ENCODE results near the gene AARS2. TPM values are rescaled to one million over a fixed set of nuclear protein-coding genes. Genes with fewer than 3 reads are reported as not detected.

Gene AARS2
- total and polyA plus RNA-seq, 12 donors, result 4.7 to 10.9 (median 8.3) TPM

GRCh38 chr6:44258921-44259320, 54.2 kb downstream of the AARS2 start:
- H3K27ac ChIP-seq, result no peak overlapping the region
- no peaks in the 10 kb centered on the region for H3K9me3 ChIP-seq
- intact Hi-C loops (cut with DNase I), result loop anchor here in 4 of 10 donors (5.0 to 10.0 kb wide), 3 partner anchors 87 to 164 kb away; no protein-coding TSS in a partner anchor
- H3K36me3 ChIP-seq, result peaks cover 0 to 65% (median 13%) of the 10 kb centered on the region in 9 donors
- DNase-seq, result no peak
- no peak for TF ChIP-seq CTCF (IDR thresholded peaks at IDR 0.05)
- H3K4me3 ChIP-seq, result no peak overlapping the region
- peaks cover 23 to 64% (median 30%) of the 10 kb centered on the region in 9 donors for H3K4me1 ChIP-seq
- ATAC-seq, result no peak
- H3K27me3 ChIP-seq, result no peaks in the 10 kb centered on the region
- 92% methylated on average over 3 of the region's 3 CpGs for WGBS, 2 donors

GRCh38 chr6:44258325-44258863, 54.8 kb downstream of the AARS2 start:
- DNase-seq (no peak), ATAC-seq (no peak)
- Histone ChIP-seq H3K27ac (peak overlapping the region in 6 of 10 donors; percentile 24 to 97 (median 96)), H3K27me3 (no peaks in the 10 kb centered on the region), H3K36me3 (peaks cover 0 to 70% (median 18%) of the 10 kb centered on the region in 9 donors), H3K4me1 (peaks cover 21 to 60% (median 30%) of the 10 kb centered on the region in 9 donors), H3K9me3 (no peaks in the 10 kb centered on the region), H3K4me3 (no peak overlapping the region)
- WGBS, 2 donors, result 88 to 92% methylated on average over 9 of the region's 9 CpGs
- intact Hi-C loops (cut with DNase I), result loop anchor here in 4 of 10 donors (5.0 to 10.0 kb wide), 3 partner anchors 86 to 164 kb away; no protein-coding TSS in a partner anchor
- no peak for TF ChIP-seq CTCF (IDR thresholded peaks at IDR 0.05)

- no peak for DNase-seq
- WGBS, 2 donors, result 26 to 28% methylated on average over 15 of the region's 15 CpGs
Measured at GRCh38 chr6:44257753-44258324, 55.3 kb downstream of the AARS2 start.

More at GRCh38 chr6:44257753-44258324, 55.3 kb downstream of the AARS2 start:
- peaks cover 16 to 60% (median 28%) of the 10 kb centered on the region in 9 donors for H3K4me1 ChIP-seq
- H3K9me3 ChIP-seq, result no peaks in the 10 kb centered on the region
- peak overlapping the region in 9 of 10 donors; percentile 95 to 100 (median 98) for H3K4me3 ChIP-seq
- peak overlapping the region; percentile 87 to 98 (median 96) for H3K27ac ChIP-seq
- intact Hi-C loops (cut with DNase I), result loop anchor here in 4 of 10 donors (2.0 to 10.0 kb wide), 4 partner anchors 37 to 163 kb away; no protein-coding TSS in a partner anchor
- TF ChIP-seq CTCF (IDR thresholded peaks at IDR 0.05), result peak in 3 of 9 donors; percentile 2 to 22 (median 10)
- no peaks in the 10 kb centered on the region for H3K27me3 ChIP-seq
- peaks cover 0 to 75% (median 24%) of the 10 kb centered on the region in 9 donors for H3K36me3 ChIP-seq
- peak in 2 of 8 donors; percentile 1 to 2 for ATAC-seq

All from heart right ventricle (tissue), 16 donors.